Activated CD8-positive, alpha-beta T cell treated with anti-CD3 and anti-CD28 coated beads, Interleukin-2, amount 10 ng/mL, durations not matched to agents 7 days and 5 days (primary cell): ENCODE data around the gene ANKRD34C. TPM values are rescaled to one million over a fixed set of nuclear protein-coding genes. Genes with fewer than 3 reads are reported as not detected.

Experiments used
- ATAC-seq: fragments of 150-1000 bp; cut with Tn5 transposase; one replicate; pipeline ENCODE4 v1.10.0; 2021; ENCODE audit warnings: moderate library complexity
- CTCF ChIA-PET: fragments of 350-600 bp; sonication (Branson Sonifier 250); formaldehyde crosslinking; loops from one replicate; lab custom pipeline; 2021; ENCODE audit warnings: antibody characterized with exemption; lab: Charles Lee
- POLR2A ChIA-PET: fragments of 350-600 bp; sonication (Branson Sonifier 250); formaldehyde crosslinking; loops from one replicate; lab custom pipeline; 2021; ENCODE audit warnings: antibody characterized with exemption; lab: Charles Lee
- DNase-seq: peaks from one replicate; pipeline ENCODE4 v3.0.0-alpha.2; 2020
- H3K27ac Mint-ChIP-seq: one replicate; pipeline ENCODE4 v1.8.0; 2021; ENCODE audit warnings: mild to moderate bottlenecking, mixed read lengths
- H3K27me3 Mint-ChIP-seq: one replicate; pipeline ENCODE4 v1.8.0; 2021; ENCODE audit warnings: low read depth, mixed read lengths
- H3K36me3 Mint-ChIP-seq: one replicate; pipeline ENCODE4 v1.8.0; 2021; ENCODE audit warnings: low read depth, mixed read lengths
- H3K4me1 Mint-ChIP-seq: one replicate; pipeline ENCODE4 v1.8.0; 2021; ENCODE audit warnings: low read depth, mixed read lengths
- H3K4me3 Mint-ChIP-seq: one replicate; pipeline ENCODE4 v1.8.0; 2021; ENCODE audit warnings: mild to moderate bottlenecking, mixed read lengths
- H3K9me3 Mint-ChIP-seq: one replicate; pipeline ENCODE4 v1.8.0; 2022; ENCODE audit warnings: mixed read lengths; ENCODE audit not compliant: insufficient read depth
- total RNA-seq, 2 experiments: library from RNA; stranded (reverse); gene quantifications; one replicate each; pipeline ENCODE4 v1.2.3, GENCODE V29; 2021

The ANKRD34C gene
- total RNA-seq, 2 experiments from 2014 or later: not detected

DNA sequence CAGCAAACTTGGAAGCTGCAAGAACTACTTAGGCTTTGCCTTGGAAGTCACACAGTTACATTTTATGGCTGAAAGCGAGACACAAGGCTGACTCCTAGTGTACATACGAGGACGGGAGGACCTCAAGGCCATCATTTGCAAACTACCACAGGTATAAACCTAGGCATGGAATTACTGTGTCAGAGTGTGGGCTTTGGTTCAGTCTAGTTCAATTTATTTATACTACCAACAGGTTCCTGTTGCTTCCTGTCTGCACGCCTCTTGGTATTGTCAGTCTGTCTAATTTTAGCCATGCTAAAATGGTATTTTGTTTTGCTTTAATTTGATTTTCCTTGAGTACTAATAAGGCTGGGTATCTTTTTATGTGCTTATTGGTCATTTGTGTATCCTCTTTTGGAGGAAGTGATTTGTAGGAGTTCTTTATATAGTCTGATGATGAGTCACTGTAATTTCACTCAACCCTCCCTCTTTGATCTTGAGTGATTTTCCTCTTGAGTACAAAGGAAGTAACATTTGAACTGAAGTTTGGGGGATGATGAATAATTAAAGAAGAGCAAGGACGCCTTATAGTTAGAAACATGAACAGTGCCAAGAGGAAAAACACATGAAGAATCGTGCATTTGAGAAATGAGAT lies 8.2 kb downstream of the ANKRD34C start:
- ATAC-seq (no peak), DNase-seq (no peak)
- H3K36me3 Mint-ChIP-seq: no peaks in the 10 kb centered on the region
- POLR2A ChIA-PET: no interaction called here
- CTCF ChIA-PET: no interaction called here
- H3K9me3 Mint-ChIP-seq: no peaks in the 10 kb centered on the region
- no peak overlapping the region for H3K4me3 Mint-ChIP-seq
- no peak overlapping the region for H3K27ac Mint-ChIP-seq
- H3K4me1 Mint-ChIP-seq: peaks cover 4% of the 10 kb centered on the region
- H3K27me3 Mint-ChIP-seq: peaks cover 9% of the 10 kb centered on the region

DNA sequence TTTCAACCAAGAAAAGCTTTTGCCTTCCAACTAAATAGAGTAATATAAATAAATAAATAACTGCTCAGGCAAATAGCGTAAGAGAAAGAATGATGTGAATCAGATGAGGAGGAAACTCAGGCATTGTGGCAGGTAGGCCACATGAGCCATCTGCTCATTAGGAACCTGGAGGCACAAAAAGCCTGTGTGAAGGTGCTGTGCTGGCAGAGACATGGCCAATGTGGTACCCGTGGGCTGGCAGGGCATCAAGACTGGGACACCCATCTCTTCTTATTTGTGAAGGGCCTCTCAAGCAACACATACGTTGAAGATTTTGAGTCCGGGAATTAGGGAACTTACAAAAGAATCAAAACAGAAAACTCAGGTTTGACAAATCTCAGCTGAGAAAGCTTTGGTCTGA lies 9.5 kb downstream of the ANKRD34C start:
- Mint-ChIP-seq H3K27me3 (peaks cover 7% of the 10 kb centered on the region), H3K27ac (no peak overlapping the region), H3K4me3 (no peak overlapping the region), H3K36me3 (no peaks in the 10 kb centered on the region), H3K4me1 (peaks cover 4% of the 10 kb centered on the region), H3K9me3 (no peaks in the 10 kb centered on the region)
- ATAC-seq (no peak), DNase-seq (no peak)
- POLR2A ChIA-PET: no interaction called here
- CTCF ChIA-PET: no interaction called here

DNA sequence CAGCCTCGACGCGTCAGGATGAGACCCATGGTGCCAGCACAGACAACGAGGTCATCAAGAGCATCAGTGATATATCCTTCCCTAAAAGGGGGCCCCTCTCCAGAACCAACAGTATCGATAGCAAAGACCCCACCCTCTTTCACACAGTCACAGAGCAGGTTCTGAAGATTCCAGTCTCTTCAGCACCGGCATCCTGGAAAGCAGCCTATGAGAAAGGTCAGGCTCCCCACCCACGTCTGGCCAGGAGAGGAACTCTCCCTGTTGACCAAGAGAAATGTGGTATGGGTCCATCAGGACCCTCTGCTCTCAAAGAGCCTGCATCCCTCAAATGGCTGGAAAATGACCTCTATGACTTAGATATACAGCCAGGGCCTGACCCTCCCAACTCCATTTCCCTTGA lies 11.6 kb downstream of the ANKRD34C start:
- H3K4me1 Mint-ChIP-seq: peaks cover 4% of the 10 kb centered on the region
- no peak for ATAC-seq
- ChIA-PET POLR2A (no interaction called here), CTCF (no interaction called here)
- H3K36me3 Mint-ChIP-seq: no peaks in the 10 kb centered on the region
- no peak for DNase-seq
- peaks cover 14% of the 10 kb centered on the region for H3K27me3 Mint-ChIP-seq
- H3K9me3 Mint-ChIP-seq: no peaks in the 10 kb centered on the region
- H3K4me3 Mint-ChIP-seq: no peak overlapping the region
- H3K27ac Mint-ChIP-seq: no peak overlapping the region

DNA sequence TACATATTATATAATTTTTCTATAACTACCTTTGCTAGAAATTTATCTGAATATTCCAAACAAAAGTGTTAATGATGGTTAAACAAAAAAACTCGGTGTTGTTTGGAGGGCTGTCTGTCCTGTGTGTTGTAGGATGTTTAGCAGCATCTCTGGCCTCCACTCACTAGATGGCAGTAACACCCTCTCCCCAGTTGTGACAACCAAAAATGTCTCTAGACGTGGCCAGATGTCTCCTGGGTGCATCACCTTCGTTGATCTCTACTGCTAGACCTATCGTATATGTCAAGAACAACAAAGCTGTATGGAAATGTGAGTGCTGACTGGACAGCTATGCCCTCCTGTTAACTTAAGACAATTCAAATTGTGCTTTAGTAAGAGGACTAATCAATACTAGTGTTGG lies 14.1 kb downstream of the ANKRD34C start:
- H3K27me3 Mint-ChIP-seq: peaks cover 25% of the 10 kb centered on the region

DNA sequence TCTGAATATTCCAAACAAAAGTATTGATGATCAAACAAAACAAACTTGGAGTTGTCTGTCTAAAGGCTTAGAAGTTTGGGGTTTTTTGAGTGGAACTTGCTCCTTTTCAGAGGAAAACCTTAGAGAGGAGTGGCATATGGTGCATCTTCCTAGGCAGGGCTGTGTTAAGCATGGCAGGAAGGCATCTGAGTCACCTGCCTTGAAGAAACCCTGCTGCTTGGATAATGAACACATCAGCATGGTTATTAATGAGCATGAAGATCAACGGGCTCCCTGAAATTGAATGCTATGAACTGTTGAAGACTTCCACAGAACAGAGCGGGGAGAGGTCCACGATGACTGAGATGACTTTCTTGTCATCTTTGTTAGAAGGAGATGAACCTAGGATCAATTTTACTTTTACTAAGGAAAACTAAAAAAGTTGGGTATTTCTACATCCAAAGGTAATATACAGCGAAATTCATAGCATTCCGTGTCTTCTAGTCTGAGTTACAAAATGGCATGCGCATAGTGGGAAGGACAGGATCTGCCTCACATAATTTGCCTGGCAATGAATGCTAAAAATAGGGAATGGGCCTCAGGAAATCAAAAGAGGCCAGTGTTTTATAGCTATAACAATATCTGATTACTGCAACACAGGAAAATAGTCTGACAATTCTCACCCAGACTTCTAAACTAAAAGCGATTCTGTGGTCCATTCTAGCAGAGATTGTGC lies 16.8 kb downstream of the ANKRD34C start:
- H3K9me3 Mint-ChIP-seq: no peaks in the 10 kb centered on the region
- ChIA-PET POLR2A (no interaction called here), CTCF (interaction anchor here (1.2 kb wide), 1 partner anchor 11 kb away, joined by 4 read pairs; the partner anchor contains the start of gene TMED3)
- no peaks in the 10 kb centered on the region for H3K36me3 Mint-ChIP-seq
- no peak overlapping the region for H3K27ac Mint-ChIP-seq
- no peaks in the 10 kb centered on the region for H3K4me1 Mint-ChIP-seq
- DNase-seq (no peak), ATAC-seq (no peak)
- H3K4me3 Mint-ChIP-seq: no peak overlapping the region
- peaks cover 40% of the 10 kb centered on the region for H3K27me3 Mint-ChIP-seq

More for the DNA sequence above, 14.1 kb downstream of the ANKRD34C start:
- no peaks in the 10 kb centered on the region for H3K9me3 Mint-ChIP-seq
- POLR2A ChIA-PET: no interaction called here
- CTCF ChIA-PET: interaction anchor here (1.0 to 2.3 kb wide), 4 partner anchors 14 to 300 kb away, joined by 3 to 9 read pairs (median 4); partner anchors contain the start of gene TMED3
- no peaks in the 10 kb centered on the region for H3K4me1 Mint-ChIP-seq
- no peak overlapping the region for H3K4me3 Mint-ChIP-seq
- ATAC-seq (no peak), DNase-seq (no peak)
- H3K36me3 Mint-ChIP-seq: no peaks in the 10 kb centered on the region
- no peak overlapping the region for H3K27ac Mint-ChIP-seq

DNA sequence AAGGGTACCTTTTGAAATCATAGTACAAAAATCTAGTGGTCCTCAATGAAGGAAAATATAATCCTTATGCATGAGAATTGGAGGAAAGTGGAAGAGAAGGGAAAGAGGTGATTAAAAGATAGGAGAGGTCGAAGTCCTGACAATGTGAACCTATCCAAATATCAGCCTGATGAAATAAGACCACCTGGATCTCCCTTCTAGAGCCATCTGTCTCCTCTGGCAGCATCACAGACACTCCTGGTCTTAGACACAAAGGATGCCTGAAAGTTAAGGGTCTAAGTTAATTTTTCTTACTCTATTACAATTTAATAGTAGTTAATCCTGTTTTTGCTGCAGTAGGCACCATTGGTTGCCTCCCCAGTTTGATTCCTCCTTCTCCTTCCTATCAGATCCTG lies 17.3 kb downstream of the ANKRD34C start:
- Mint-ChIP-seq H3K4me3 (no peak overlapping the region), H3K36me3 (no peaks in the 10 kb centered on the region), H3K4me1 (no peaks in the 10 kb centered on the region), H3K9me3 (no peaks in the 10 kb centered on the region), H3K27ac (no peak overlapping the region), H3K27me3 (peaks cover 45% of the 10 kb centered on the region)
- ATAC-seq: no peak
- ChIA-PET POLR2A (no interaction called here), CTCF (no interaction called here)
- DNase-seq: no peak

DNA sequence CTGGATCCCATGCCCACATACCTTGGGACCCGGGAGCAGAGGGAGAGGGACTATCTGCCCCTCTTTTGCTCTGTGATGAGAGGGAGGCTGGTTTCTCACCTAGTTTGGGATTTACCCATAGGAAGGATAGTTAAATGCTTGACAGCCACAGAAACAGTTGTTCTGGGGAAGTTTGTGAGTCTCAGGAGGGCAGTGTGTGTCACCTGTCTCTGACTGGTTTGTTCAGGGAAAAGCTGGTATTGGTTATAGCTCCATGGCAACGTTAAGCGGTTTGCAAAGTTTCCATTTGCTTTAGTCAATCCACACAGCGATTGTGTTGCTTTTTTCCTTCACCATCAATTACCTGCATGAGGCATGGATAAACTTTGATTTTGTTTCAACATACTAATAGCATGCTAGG lies 24.7 kb downstream of the ANKRD34C start:
- DNase-seq: no peak
- no peak for ATAC-seq
- Mint-ChIP-seq H3K4me3 (no peak overlapping the region), H3K36me3 (peaks cover 4% of the 10 kb centered on the region), H3K4me1 (peaks cover 13% of the 10 kb centered on the region), H3K27ac (no peak overlapping the region), H3K9me3 (no peaks in the 10 kb centered on the region), H3K27me3 (peaks cover 49% of the 10 kb centered on the region)
- CTCF ChIA-PET: no interaction called here
- POLR2A ChIA-PET: no interaction called here

DNA sequence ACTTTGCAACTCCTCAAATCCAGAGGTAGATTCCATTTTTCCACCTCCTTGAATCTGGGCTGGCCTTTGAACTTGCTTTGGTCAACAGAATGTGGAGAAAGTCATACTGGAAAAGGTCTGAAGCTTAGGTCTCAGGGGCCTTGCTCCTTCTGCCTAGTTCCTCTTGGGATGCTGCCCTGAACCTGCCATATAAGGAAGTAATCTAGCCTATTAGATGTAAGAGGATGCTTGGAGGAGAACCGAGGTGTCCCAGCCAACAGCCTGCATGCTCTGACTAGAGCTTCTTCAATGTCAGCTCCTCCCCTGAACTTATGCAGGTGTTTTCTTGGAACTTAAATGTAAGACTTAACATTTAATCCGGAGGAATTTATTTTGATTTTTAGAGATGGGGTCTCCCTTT lies 26.4 kb downstream of the ANKRD34C start:
- Mint-ChIP-seq H3K36me3 (peaks cover 15% of the 10 kb centered on the region), H3K27ac (no peak overlapping the region), H3K4me3 (no peak overlapping the region), H3K9me3 (no peaks in the 10 kb centered on the region), H3K27me3 (peaks cover 42% of the 10 kb centered on the region), H3K4me1 (peaks cover 27% of the 10 kb centered on the region)
- ATAC-seq (no peak), DNase-seq (no peak)
- POLR2A ChIA-PET: interaction anchor here (0.7 kb wide), 1 partner anchor 38 kb away, joined by 3 read pairs; no protein-coding TSS in a partner anchor
- CTCF ChIA-PET: interaction anchor here (1.1 kb wide), 1 partner anchor 400 kb away, joined by 3 read pairs; no protein-coding TSS in a partner anchor

DNA sequence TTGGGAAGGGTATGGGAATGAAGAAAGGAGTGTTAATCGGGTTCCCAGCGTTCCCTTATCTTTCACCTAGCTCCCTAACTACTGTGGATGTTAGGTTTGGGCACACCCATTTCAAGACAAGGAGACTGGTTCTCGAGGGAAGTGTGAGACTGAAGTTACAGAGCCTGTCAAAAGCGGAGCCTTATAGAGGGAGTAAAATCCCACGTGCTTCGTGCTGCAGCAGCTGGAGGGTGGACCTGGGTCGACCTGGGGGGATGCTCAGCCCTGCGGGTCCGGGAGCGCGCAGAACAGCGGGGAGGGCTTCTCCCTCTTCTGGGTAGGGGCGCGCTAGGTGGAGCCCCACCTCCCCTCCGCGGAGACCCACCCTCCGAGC lies 28.1 kb downstream of the ANKRD34C start:
- Mint-ChIP-seq H3K27me3 (peaks cover 30% of the 10 kb centered on the region), H3K9me3 (no peaks in the 10 kb centered on the region), H3K36me3 (peaks cover 31% of the 10 kb centered on the region), H3K27ac (peak overlapping the region; percentile 63), H3K4me3 (peak overlapping the region; percentile 90), H3K4me1 (peaks cover 27% of the 10 kb centered on the region)
- peak; percentile 68 for ATAC-seq
- CTCF ChIA-PET: interaction anchor here (0.5 to 2.7 kb wide), 8 partner anchors 8 to 285 kb away, joined by 3 to 9 read pairs (median 4); no protein-coding TSS in a partner anchor
- POLR2A ChIA-PET: interaction anchor here (0.7 kb wide), 1 partner anchor 10 kb away, joined by 4 read pairs; no protein-coding TSS in a partner anchor
- DNase-seq: no peak

DNA sequence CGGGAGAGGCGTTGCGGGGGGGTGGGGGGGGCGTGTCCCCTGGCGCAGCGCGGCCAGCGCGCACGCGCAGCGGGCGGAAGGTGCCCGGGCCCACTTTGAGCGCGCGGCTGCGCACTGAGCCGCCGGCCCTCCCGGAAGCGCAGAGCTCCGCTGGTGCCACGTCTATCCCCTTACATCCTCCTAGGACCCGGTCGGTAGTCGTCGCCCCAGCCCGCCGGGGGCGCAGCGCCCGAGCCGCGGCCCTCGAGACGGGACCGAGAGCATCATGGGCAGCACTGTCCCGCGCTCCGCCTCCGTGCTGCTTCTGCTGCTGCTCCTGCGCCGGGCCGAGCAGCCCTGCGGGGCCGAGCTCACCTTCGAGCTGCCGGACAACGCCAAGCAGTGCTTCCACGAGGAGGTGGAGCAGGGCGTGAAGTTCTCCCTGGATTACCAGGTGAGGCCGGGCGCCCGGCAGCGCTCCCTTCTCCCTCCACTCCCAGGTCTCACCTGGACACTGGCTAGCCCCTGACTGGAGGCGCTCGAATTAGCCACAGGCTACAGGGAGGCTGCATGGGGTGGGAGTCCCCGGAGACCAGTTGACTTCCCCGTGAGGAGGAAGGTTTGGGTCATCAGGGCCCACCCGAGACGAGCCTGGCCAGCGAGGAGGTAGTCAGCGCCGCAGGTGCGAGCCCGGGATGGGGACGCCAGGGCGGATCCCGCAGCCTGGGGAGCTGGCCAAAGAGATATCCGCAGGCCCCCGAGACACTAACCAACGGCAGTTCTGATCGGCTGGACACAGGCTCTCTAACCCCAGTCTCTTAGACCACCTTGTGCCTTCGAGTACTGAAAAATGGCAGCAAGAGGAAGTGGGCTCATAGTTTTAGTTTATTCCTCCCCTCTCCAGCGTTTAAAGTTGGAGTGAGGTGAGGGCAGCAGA lies 28.7 kb downstream of the ANKRD34C start, which contains the start of gene TMED3:
Gene TMED3 (plus strand): TSS at position 128 of the 916 bp plus-strand sequence. CDS start 138 bp downstream, at position 266.
- H3K27me3 Mint-ChIP-seq: peaks cover 28% of the 10 kb centered on the region
- ChIA-PET CTCF (interaction anchor here (0.5 to 2.7 kb wide), 9 partner anchors 9 to 285 kb away, joined by 3 to 9 read pairs (median 3); no protein-coding TSS in a partner anchor), POLR2A (interaction anchor here (0.6 to 0.7 kb wide), 2 partner anchors 10 to 833 kb away, joined by 4 read pairs; no protein-coding TSS in a partner anchor)
- peaks cover 36% of the 10 kb centered on the region for H3K36me3 Mint-ChIP-seq
- ATAC-seq (peak; percentile 98), DNase-seq (peak; percentile 88)
- H3K4me3 Mint-ChIP-seq: peak within 1 kb of the TSS; percentile 90
- H3K4me1 Mint-ChIP-seq: peaks cover 27% of the 10 kb centered on the region
- no peaks in the 10 kb centered on the region for H3K9me3 Mint-ChIP-seq
- peak within 1 kb of the TSS; percentile 84 for H3K27ac Mint-ChIP-seq

DNA sequence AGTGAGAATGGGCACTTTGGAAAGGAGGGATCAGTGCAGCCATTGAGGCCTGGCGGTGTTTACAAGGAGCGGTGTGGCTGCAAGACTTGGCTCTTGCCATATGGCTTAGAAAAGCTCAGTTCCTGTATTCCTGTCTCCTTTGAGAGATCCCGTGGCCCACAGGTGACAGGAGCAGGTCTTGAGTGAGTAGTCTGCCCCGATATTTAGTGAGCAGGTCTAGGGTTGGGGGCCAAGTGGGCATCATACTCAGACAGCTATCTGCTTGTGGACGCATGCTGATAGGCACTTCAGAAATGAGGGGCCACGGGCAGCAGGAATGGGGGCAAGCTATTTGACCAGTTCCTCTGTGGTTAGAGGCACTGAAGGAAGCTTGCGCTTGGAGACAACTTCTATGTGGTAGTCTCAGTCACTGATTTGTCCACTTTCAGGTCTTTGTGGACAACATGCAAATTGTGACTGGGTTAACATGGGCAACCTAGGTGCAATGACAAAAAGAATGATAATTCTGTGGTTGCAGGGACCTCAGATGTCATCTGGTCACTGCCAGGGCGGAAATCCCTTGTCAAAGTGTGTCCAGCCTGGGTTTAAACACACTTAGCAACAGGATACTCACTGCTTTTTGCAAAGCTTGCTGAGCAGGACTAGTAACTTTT lies 29.5 kb downstream of the ANKRD34C start:
- Mint-ChIP-seq H3K4me1 (peaks cover 29% of the 10 kb centered on the region), H3K4me3 (peak overlapping the region; percentile 90), H3K9me3 (no peaks in the 10 kb centered on the region), H3K36me3 (peaks cover 44% of the 10 kb centered on the region), H3K27me3 (peaks cover 26% of the 10 kb centered on the region), H3K27ac (peak overlapping the region; percentile 84)
- no peak for DNase-seq
- ATAC-seq: no peak
- CTCF ChIA-PET: interaction anchor here (0.7 to 2.7 kb wide), 3 partner anchors 16 to 284 kb away, joined by 3 to 9 read pairs (median 9); no protein-coding TSS in a partner anchor
- POLR2A ChIA-PET: no interaction called here
